DND-41 (cell line): ENCODE data around the gene ALDH3A1.

Experiments
- EZH2 ChIP-seq: IDR thresholded peaks from 3 replicates; pipeline ENCODE4 v1.6.1; 2012; ENCODE audit warnings: borderline replicate concordance, low read depth, mild to moderate bottlenecking, moderate library complexity, low read length, inconsistent platforms; ENCODE audit not compliant: severe bottlenecking
- TF ChIP-seq, protein P1 (sequence below): IDR thresholded peaks from 2 replicates; pipeline ENCODE4 v1.5.1; 2012; ENCODE audit warnings: borderline replicate concordance, low read length, moderate library complexity, mild to moderate bottlenecking; ENCODE audit not compliant: poor library complexity, severe bottlenecking; ENCODE audit errors: extremely low read depth

DNA sequence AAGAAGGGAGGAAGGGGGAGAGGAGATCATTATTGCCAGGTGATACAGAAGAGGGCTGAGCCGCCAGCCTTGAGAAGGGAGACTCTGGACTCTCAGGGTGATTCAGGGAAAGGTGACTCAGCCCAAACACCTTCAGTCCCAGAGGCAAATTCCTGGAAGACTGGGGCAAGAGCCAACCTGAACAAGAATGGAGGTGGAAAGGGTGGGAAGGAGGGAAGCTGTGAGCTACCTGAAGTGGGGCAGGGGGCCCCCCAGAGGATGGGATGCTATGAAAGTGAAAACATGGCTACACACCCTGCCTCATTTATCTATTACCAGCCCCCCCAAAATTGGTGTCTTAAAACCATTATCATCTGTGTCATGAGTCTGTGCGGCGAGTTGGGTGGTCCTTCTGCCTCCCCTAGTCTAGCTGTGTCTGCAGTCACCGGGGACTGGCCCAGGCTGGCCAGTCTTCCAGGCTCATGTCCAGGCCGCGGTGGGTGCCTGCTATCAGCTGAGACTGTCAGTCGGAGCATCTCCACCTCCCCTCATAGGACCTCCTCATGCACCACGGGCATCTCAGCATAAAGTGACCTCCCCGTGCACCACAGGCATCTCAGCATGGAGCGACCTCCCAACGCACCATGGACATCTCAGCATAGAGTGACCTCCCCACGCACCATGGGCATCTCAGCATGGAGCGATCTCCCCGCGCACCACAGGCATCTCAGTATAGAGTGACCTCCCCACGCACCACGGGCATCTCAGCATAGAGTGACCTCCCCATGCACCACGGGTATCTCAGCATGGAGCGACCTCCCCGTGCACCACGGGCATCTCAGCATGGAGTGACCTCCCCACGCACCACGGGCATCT is 28.5 kb downstream of the ALDH3A1 start:
- TF ChIP-seq, protein P1, sequence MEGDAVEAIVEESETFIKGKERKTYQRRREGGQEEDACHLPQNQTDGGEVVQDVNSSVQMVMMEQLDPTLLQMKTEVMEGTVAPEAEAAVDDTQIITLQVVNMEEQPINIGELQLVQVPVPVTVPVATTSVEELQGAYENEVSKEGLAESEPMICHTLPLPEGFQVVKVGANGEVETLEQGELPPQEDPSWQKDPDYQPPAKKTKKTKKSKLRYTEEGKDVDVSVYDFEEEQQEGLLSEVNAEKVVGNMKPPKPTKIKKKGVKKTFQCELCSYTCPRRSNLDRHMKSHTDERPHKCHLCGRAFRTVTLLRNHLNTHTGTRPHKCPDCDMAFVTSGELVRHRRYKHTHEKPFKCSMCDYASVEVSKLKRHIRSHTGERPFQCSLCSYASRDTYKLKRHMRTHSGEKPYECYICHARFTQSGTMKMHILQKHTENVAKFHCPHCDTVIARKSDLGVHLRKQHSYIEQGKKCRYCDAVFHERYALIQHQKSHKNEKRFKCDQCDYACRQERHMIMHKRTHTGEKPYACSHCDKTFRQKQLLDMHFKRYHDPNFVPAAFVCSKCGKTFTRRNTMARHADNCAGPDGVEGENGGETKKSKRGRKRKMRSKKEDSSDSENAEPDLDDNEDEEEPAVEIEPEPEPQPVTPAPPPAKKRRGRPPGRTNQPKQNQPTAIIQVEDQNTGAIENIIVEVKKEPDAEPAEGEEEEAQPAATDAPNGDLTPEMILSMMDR, result no peak
- no peak for TF ChIP-seq EZH2
